Neural progenitor cell (in vitro differentiated cells): Measurements from ENCODE around the gene HRCT1.

Experiments
- CTCF ChIP-seq: fragments of 200-600 bp; sonication (generic); IDR thresholded peaks from 2 replicates; pipeline ENCODE4 v1.5.1; 2017; ENCODE audit warnings: antibody characterized with exemption, mild to moderate bottlenecking
- EZH2 ChIP-seq: fragments of 200-600 bp; sonication (generic); IDR thresholded peaks from 2 replicates; pipeline ENCODE4 v1.6.1; 2017; ENCODE audit warnings: antibody characterized with exemption, mild to moderate bottlenecking, moderate library complexity

- TF ChIP-seq CTCF = no peak
- no peak for TF ChIP-seq EZH2
Observed at GRCh38 chr9:35932735-35933134, 26.7 kb downstream of the HRCT1 start.
